HG02588 (cell line): ENCODE results near the gene FAM124B.

ENCODE experiments used
- ATAC-seq: cut with Tn5 transposase; IDR thresholded peaks from one replicate; pipeline ENCODE4 v1.9.1; 2021; ENCODE audit warnings: mild to moderate bottlenecking, moderate library complexity; ENCODE audit not compliant: unreplicated experiment

The FAM124B gene, protein sequence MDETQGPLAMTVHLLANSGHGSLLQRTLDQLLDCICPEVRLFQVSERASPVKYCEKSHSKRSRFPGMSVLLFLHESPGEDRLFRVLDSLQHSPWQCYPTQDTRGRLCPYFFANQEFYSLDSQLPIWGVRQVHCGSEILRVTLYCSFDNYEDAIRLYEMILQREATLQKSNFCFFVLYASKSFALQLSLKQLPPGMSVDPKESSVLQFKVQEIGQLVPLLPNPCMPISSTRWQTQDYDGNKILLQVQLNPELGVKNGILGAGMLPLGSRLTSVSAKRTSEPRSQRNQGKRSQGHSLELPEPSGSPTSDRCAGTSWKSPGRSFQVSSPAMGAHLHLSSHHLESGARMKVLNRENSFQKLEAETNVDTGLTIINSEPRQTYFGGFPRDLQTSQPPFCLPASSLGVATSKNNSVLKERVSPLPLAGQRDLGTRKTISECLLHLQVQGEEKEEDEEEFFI

DNA sequence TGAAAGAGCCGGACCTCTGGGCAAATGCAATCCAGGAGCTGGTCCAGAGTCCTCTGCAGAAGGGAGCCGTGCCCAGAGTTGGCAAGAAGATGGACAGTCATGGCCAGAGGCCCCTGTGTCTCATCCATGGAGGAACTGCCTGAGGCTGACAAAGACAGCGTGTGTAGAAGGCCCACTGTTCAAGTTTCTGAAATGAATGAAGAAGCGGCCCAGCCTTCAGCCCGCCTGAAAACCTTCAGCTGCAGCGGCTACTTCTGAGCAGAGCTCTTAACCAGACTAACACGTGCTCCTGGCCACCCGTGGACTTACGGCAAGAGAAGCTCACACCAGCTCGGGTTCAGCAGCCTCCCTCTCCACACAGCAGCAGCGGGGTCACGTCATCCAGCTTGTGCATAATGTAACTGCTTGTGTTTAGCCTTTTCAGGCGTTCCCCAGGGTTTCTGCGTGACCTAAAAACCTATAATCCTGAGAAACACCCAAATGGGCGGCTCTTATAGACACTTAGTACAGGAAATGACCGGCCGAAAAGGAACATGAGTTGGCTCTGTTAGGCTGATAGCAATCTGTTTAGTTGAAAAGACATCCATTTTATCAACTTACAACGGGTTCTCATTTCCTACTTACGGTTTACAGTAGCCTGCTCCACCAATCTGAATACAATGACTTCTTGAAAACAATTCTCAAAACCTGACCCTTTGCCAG lies at the start of gene FAM124B:
FAM124B (minus strand) TSS at position 467 of the 702 bp plus-strand sequence; CDS start at position 128, 339 bp downstream.
- ATAC-seq = no peak

DNA sequence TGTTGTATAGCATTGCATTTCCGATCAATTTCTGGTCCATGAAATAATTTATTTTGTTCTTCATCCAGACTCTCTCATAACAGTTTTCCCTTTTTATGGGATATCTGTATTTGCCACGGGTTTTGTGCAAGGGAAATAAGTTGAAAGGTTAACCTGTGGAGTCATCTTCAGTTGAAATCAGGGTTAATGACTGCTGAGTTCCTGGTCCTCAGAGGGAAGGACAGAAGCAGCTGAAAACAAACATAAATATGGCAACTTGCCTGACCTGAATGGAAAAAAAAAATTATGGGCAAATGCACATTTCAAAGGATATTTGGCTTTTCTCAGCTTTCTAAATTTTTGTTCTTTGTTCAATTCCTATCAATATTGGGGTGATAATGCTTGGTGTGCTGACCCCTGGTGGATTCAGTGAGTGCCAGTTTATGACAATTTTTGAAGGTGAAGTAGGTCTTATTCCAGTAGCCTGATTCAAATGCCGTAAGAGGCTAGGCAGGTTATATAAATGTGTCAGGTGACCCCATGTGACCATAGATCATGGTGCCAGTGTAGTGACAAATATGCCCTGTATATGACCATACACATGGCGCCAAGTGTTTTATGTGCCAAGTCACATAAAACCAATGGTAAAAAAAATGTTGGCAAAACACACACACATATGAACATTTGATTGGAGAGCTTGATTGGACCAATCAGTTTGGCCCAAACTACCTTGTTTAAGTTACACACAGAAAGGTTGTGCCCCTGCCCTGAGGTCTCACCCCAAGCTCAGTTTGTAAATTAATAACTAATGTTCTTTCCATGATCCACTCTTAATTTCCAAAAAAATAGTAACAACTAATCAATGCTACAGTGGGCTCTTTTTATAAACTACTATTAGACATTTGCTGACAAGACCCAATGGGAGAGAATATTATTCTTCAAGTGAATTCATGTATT lies 47.6 kb upstream of the FAM124B start:
- ATAC-seq = no peak

DNA sequence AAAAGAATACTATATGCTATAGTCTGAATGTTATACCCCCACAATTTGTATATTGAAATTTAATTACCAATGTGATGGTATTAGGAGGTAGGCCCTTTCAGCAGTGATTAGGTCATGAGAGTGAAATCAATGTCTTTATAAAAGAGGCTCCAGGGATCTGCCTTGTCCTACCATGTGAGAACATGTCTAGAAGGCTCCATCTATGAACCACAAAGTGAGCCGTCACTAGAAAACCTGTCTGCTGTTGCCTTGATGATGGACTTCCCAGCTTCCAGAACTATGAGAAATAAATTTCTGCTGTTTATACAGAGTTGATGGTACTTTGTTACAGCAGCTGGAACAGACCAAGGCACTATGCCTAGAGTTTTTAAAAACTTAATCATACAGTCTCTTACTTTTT lies 46.3 kb upstream of the FAM124B start:
- ATAC-seq = no peak

DNA sequence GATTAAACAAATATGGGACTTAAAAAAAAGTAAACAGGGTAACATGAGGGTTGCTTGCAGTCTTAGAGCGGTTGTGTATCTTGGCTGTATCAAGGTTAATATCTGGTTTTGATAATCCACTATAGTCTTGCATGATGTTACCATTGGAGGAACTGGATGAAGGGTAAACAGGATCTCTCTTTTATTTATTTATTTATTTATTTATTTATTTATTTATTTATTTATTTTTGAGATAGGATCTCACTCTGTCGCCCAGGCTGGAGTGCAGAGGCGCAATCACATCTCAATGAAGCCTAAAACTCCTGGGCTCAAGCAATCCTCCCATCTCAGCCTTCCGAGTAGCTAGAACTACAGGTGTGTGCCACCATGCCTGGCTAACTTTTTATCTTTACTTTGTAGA lies 42.9 kb upstream of the FAM124B start:
- ATAC-seq = no peak

DNA sequence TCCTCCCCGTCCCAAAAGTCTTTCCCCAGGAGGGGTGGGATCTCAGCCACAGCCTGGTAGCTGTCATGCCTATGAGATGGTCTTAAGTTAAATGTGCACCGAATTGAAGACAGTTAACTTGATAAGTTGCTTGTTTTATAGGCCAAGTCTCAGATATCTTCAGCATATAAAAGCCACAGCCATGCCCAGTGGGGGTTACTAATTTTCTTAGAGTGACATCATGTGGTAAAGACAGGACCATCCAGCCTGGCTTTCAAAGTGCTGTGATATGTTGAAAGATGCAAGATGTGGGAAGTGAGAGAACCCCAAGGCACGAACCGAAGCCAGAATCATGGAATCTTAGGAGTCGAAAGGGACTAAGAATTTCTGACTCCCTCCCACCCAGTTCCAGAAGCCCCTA lies 42.1 kb upstream of the FAM124B start:
- no peak for ATAC-seq

DNA sequence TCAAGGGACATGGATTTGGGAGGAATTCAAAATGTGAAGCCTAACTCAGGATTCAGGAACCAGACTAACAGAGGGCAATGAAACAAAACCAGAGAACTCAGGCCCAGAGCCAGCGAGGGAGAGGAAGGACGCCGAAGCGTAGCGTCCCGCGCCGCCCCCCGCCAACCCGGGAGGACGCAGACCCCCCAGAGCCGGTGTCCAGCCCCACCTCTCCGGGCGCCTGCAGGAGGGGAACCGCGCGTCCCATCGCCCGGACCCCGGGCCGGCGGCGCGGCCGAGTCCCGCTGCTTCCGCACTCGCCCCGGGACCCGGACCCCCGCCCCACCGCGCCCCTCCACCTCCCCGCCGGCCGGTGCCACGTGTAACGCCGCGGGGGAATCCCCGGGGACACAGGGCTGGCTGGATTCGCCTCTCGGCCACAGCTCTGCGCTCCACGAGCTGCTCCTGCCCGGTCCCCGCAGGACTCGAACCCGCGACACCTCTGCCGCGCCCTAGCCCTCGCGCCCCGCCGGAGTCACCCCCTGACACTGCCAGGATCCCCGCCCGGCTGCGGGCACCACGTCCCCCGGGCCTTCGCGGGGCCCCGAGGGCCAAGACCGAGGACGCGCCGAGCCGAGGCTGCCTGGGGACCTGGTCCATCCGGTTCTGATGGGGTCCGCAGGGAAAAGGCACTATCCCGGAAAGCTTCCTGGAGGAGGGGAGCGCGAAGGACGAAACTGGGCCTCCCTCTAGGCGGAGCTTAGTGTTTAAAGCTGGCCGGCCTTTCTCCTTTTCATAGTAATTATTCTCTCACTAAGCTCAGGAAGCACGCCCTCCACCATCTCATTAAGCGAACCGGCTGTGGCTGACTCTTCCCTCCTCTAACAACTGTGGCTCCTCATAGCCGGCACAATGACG lies 40.4 kb upstream of the FAM124B start:
- ATAC-seq = no peak

DNA sequence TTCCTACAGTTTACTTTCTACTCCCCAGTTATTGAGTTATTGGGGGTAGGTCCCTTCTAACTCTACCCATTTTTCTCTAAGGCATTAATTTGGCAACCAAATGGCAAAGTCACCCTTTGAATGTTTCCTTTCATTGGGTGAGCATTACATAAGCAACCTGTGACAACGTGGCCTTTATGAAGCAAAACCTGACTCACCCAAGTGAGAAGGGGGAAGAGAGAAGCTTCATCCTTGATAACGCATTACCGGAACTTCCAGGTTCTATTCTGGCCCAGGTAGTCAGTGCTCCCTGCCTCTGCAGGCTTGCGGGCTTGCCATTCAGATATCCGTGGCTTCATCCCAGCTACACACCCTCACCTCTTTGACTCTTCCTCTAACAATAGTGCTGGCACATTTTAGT lies 39.1 kb upstream of the FAM124B start:
- no peak for ATAC-seq

DNA sequence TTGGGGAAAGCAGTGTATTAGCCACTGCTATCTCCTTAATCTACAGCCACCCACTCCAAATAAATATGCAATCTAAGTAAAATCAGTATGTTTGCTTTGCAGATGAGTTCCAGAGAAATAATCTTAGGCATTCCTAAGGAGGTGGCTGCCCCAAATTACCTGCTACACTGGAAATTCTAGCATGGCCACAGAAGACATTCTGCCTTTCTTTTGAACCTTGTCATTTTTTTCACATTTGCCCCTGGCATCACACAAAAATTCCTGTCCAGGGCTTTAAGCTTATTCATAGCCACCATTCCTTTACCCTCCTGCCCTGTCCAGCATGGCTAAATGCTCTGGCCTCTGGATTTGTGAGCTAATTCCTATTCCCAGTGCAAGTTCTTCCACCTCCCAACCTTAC lies 36.8 kb upstream of the FAM124B start:
- ATAC-seq = no peak

DNA sequence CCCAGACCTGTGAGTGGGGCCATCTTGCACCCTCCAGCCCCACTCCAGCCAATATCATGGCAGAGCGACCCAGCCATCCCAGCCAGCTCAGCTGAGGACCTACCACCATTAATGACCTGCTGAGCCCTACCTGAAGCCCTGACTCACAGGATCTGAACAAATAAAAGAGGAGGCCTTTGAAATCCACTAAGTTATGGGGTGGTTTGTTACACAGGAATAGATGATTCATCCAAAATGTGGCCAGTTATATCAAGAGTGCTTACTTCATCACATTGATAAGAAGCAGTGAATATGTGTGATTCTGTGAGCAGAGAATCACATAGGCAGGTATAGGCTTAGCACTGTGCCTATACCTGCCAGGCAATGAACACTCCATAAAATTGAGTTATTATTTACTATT lies 34.7 kb upstream of the FAM124B start:
- ATAC-seq = no peak

DNA sequence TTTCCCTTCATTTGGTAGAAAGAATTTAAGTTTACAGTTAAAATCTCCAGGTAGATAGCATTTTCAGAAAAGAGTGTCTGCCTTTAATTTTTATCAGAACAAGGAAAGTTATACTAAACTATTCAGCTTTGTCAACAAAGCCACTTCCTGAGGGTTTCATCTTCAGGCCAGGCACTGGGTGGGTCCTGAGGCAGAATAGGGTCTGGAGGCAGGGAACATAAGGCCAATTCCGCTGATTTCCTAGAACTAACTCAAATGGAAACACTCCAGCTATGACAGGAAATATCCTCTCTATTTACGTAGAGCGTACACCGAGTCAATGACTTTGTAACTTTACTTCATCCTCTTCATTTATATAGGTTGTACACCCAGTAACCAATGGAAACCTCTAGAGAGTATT lies 32.7 kb upstream of the FAM124B start:
- no peak for ATAC-seq

DNA sequence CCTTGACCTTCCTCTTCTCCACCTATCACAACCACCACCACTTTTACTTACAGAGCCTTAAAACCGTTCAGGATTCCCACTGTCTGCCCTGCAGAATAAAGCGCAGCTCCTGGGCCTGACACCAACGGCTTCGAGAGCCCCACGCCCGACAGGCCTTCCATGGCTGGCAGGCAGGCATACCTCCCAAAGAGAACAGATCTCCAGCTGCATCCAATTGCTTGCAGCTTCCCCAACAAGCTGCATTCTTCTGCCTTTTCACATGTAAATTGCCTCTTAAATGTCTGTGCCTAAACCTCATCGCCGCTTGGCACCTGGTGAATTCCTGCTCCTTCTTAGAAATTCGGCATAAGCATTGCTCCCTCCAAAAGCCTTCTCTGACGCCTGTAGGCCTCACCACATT lies 31.5 kb upstream of the FAM124B start:
- no peak for ATAC-seq

DNA sequence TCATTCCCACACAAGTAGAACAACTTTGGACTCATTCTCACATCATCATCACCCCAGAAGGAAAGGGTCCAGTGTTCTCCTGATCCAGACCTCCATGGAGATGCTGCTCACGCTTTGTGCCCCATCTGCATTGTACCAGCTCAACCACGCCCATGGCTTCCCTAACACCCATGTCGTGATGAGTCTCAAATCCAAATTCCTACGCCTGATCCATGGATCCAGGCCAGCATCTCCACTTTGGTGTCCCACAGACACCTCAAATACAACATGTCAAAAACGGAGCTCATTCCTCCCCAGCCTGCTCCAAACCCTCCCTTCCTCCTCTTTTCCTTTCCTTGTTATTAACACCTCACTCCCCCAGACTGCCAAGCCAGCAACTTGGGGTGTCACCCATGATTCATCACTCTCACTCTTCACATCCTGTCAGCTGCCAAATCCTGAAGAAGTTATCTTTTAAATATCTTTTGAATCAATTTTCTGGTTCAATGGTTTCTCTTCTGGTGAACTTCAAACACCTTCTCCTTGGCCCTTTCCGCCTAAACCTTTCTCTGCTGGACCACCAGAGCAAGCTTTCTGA lies 30.2 kb upstream of the FAM124B start:
- no peak for ATAC-seq

DNA sequence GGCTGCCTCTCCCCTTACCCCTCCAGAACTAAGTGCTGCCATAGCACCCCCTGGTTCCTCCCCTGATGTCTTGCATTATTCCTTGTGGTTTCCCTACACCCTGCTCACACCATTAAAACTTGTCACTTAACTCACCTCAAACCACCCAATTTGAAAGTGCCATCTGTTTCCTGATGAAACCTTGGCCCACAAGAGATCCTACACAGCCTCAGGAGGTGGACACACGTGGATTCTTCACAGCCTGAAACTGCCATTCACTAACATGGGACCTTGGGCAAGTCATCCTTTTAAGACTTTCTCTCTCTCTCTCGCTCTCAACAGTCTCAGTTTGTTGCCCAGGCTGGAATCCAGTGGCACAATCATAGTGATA lies 27.5 kb upstream of the FAM124B start:
- ATAC-seq = no peak

DNA sequence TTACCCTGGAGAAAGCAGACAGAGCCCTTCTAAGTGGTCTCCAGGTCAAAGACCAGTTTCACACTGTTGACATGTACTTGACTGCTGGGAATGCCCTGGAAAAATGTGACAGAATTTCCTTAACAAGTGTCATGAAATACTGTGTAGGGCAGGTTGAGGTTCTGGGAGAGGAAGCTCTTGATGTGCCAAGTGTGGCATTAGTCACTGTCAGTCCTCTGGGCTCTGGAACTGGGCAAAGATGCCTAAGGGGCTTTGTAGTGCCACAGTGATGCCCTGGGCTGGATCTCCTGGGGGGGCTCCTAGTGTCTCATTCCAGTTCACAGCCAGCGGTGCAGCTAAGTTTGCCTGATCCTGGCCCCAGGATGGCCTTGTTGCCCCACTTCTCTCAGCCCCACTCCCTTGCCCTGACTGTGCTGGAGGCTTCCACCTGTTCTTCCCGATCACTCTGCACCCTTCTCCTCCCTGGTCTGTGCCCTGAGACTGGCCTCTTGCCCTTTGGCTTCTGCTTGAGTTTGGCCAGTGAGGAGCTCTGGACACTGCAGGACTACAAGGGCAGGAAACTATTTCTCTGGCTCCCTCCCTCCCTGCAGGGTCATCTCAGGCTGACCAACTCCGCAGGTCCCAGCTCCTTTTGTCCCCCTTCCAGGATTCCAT lies 27.0 kb upstream of the FAM124B start:
- no peak for ATAC-seq

DNA sequence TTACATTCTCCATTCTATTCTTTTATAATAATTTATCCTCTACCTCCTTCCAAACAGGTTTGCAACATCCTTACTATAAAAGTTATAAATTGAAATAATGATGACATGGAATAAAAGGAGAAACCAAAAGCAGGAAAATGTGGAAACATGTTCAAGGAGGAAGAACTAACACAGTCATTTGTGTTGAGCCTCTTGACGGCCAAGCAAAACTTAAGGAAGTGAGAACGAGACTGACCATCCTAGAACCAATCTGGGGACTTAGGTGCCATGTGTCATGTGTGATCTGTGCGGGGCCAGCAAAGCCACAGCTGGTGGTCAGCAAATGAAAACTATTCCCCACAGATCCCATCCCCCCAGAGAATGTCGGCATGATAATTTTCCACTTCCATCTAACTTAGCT lies 25.6 kb upstream of the FAM124B start:
- no peak for ATAC-seq

DNA sequence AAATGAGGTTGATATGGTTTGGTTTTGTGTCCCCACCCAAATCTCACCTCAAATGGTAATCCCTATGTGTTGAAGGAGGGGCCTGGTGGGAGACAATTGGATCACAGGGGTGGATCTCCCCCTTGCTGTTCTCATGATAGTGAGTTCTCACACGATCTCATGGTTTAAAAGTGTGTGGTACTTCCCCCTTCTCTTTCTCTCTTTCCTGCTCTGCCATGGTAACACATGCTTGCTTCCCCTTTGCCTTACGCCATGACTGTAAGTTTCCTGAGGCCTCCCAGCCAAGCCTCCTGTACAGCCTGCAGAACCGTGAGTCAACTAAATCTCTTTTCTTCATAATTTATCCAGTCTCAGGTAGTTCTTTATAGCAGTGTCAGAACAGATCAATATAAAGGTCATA lies 24.7 kb upstream of the FAM124B start:
- ATAC-seq = no peak

DNA sequence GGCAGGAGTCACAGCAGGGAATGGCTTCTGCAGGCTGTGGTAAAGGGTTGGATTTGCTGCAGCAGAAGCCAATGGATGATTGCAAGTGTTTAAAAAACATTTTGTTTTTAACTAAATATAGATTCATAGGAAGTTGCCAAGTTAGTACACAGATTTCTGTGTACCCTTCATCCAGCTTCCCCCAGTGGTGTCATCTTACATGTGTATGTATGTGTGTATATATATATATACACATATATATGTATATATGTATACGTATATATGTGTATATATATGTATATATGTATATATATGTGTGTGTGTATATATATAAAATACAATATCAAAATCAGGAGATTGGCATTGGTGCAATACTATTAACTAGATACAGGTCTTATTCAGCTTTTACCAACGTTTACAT lies 19.2 kb upstream of the FAM124B start:
- ATAC-seq = no peak

DNA sequence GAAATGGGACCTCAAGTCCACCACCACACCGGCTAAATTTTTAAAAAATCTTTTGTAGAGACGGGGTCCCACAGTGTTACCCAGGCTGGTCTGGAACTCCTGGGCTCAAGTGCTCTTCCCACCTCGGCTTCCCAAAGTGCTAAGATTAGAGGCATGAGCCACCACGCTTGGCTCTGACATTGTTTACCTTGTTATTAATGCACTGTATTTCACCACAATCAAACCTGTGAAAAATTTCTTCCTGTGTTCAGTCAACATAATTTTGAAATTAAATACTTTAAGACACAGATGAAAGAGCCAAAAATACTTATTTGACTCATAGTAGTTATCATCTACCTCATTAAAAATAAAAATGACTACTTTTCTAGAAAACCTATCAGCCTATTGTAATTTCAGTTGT lies 16.0 kb upstream of the FAM124B start:
- ATAC-seq = no peak

DNA sequence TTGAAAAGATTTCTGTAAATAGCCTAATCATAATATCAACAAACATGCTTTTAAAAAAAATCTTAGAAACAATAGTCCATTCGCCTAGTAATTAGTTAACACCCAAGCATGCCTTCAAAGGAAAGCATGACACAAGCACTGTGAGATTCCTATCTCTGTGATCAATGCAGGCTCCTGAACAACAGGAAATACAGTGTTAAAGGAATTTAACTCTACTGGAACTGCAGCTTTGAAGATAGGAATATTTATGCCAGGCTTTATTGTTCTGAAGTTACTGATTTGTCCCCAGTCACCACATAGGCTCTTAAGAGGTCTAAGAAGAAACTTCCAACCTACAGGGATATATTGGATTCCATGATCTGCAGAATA lies 15.4 kb upstream of the FAM124B start:
- no peak for ATAC-seq
